GM03348 (cell line): ENCODE results near the gene NUDT13.

ENCODE experiments used
- DNase-seq: peaks from one replicate; pipeline ENCODE4 v3.0.0; 2012; ENCODE audit warnings: low spot score

Gene NUDT13

GRCh38 chr10:73163096-73163495, 52.8 kb downstream of the NUDT13 start:
- peak; percentile 6 for DNase-seq

- DNase-seq: no peak
Measured at GRCh38 chr10:73166972-73167371, 56.7 kb downstream of the NUDT13 start.

- DNase-seq: peak; percentile 12
Measured at GRCh38 chr10:73167458-73167782, 57.2 kb downstream of the NUDT13 start.

- peak; percentile 95 for DNase-seq
Measured at GRCh38 chr10:73167783-73168464, 57.7 kb downstream of the NUDT13 start, which contains the start of the genes ECD and FAM149B1. TSS of gene ECD (minus strand) at chr10:73168008. CDS start at chr10:73163937, 4,071 bp downstream. TSS of gene FAM149B1 (plus strand) at chr10:73168119. CDS start at chr10:73168340, 221 bp downstream.

GRCh38 chr10:73168465-73168803, 58.2 kb downstream of the NUDT13 start:
- no peak for DNase-seq

GRCh38 chr10:73169320-73169719, 59.1 kb downstream of the NUDT13 start:
- no peak for DNase-seq

GRCh38 chr10:73172867-73173266, 62.6 kb downstream of the NUDT13 start:
- DNase-seq: no peak

GRCh38 chr10:73174148-73174925, 64.1 kb downstream of the NUDT13 start:
- DNase-seq: no peak
